Astrocyte (in vitro differentiated cells and primary cell): Measurements from ENCODE around the gene GNB1. TPM values are rescaled to one million over a fixed set of nuclear protein-coding genes. Genes with fewer than 3 reads are reported as not detected.

Source experiments
- DNase-seq: peaks from one replicate; pipeline ENCODE4 v3.0.0-alpha.2; 2010; ENCODE audit warnings: low read depth
- FAIRE-seq: peaks from 2 replicates; lab custom pipeline; 2011; peaks lifted over from hg19 to GRCh38; lab: Jason Lieb, UNC
- H2AFZ ChIP-seq: 2 replicates; pipeline ENCODE4 v1.6.0; 2012; ENCODE audit warnings: low read depth, low read length, inconsistent platforms
- H3K27ac ChIP-seq: 2 replicates; pipeline ENCODE4 v1.5.1; 2011; ENCODE audit warnings: low read depth, low read length, inconsistent platforms
- H3K27me3 ChIP-seq: 2 replicates; pipeline ENCODE4 v1.6.0; 2011; ENCODE audit warnings: low read length, inconsistent platforms; ENCODE audit not compliant: insufficient read depth
- H3K36me3 ChIP-seq: 2 replicates; pipeline ENCODE4 v1.5.1; 2011; ENCODE audit warnings: low read length, inconsistent platforms; ENCODE audit not compliant: insufficient read depth
- H3K4me1 ChIP-seq: 2 replicates; pipeline ENCODE4 v1.5.1; 2011; ENCODE audit warnings: low read length, inconsistent platforms; ENCODE audit not compliant: insufficient read depth
- H3K4me2 ChIP-seq: 2 replicates; pipeline ENCODE4 v1.6.0; 2012; ENCODE audit warnings: low read length, inconsistent platforms
- H3K4me3 ChIP-seq: 2 replicates; pipeline ENCODE4 v1.5.1; 2011; ENCODE audit warnings: low read depth, mild to moderate bottlenecking, low read length, inconsistent platforms; ENCODE audit not compliant: insufficient read depth
- H3K79me2 ChIP-seq: 2 replicates; pipeline ENCODE4 v1.6.0; 2012; ENCODE audit warnings: mild to moderate bottlenecking, low read length, inconsistent platforms; ENCODE audit not compliant: insufficient read depth
- H3K9ac ChIP-seq: 2 replicates; pipeline ENCODE4 v1.6.0; 2012; ENCODE audit warnings: mild to moderate bottlenecking, low read length, inconsistent platforms
- H3K9me3 ChIP-seq: 2 replicates; pipeline ENCODE4 v1.5.1; 2012; ENCODE audit warnings: low read depth, mild to moderate bottlenecking, low read length, inconsistent platforms; ENCODE audit not compliant: insufficient read depth
- H4K20me1 ChIP-seq: 2 replicates; pipeline ENCODE4 v1.6.0; 2012; ENCODE audit warnings: low read length, inconsistent platforms; ENCODE audit not compliant: insufficient read depth
- H3K27ac Mint-ChIP-seq: one replicate; pipeline ENCODE4 v1.8.0; 2021; ENCODE audit warnings: mild to moderate bottlenecking, mixed read lengths; ENCODE audit not compliant: unreplicated experiment
- H3K27me3 Mint-ChIP-seq: one replicate; pipeline ENCODE4 v1.8.0; 2021; ENCODE audit warnings: low read depth, mixed read lengths; ENCODE audit not compliant: unreplicated experiment
- H3K36me3 Mint-ChIP-seq: one replicate; pipeline ENCODE4 v1.8.0; 2021; ENCODE audit warnings: low read depth, mixed read lengths; ENCODE audit not compliant: unreplicated experiment
- H3K4me1 Mint-ChIP-seq: one replicate; pipeline ENCODE4 v1.8.0; 2021; ENCODE audit warnings: low read depth, mixed read lengths; ENCODE audit not compliant: unreplicated experiment
- H3K4me3 Mint-ChIP-seq: one replicate; pipeline ENCODE4 v1.8.0; 2021; ENCODE audit warnings: mild to moderate bottlenecking, moderate library complexity, mixed read lengths; ENCODE audit not compliant: unreplicated experiment
- H3K9me3 Mint-ChIP-seq: one replicate; pipeline ENCODE4 v1.8.0; 2021; ENCODE audit warnings: mild to moderate bottlenecking, mixed read lengths; ENCODE audit not compliant: unreplicated experiment
- EZH2 ChIP-seq: IDR thresholded peaks from 2 replicates; pipeline ENCODE4 v1.6.1; 2012; ENCODE audit warnings: mild to moderate bottlenecking, low read length, inconsistent platforms; ENCODE audit not compliant: insufficient read depth
- total RNA-seq: library from RNA; stranded (reverse); gene quantifications from 2 replicates; pipeline ENCODE4 v1.2.1, GENCODE V29; 2021
- TF ChIP-seq, protein P1 (sequence below): IDR thresholded peaks from 2 replicates; pipeline ENCODE4 v1.5.1; 2011; ENCODE audit warnings: low read depth, mild to moderate bottlenecking, inconsistent platforms, low read length, moderate library complexity; ENCODE audit not compliant: insufficient read depth

Gene GNB1
- total RNA-seq, 1 donor from 2014 or later = 602 TPM

DNA sequence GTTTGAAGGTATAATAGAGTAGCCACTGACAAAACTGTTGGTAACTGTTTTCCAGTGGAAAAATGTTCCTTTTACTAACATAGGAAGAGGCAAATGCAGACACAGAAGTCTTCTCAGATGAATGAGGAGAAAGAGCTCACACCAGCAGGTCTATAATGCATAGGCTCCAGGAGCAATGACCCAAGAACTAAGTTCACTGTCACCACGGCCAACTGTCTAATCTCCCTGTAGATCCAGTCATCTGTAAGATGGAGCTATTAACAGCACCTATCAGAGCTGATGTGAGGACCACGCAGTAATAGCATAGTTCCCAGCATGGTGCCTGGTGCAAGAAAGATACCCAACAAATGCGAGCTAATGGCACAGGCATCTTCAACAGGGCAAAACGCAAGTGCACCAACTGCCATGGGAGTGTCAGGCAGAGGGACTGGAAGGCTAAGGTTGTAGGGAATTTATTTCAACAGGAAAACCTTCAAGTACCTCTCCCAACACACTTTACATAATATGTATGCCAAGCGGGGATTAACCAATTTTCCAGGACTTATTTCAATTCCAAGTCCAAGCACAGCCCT is 12.9 kb downstream of the GNB1 start:
- Histone ChIP-seq H2AFZ (no peak overlapping the region), H3K36me3 (peaks cover 16% of the 10 kb centered on the region), H3K27ac (no peak overlapping the region), H3K9ac (no peak overlapping the region), H3K4me3 (no peak overlapping the region), H3K27me3 (no peaks in the 10 kb centered on the region), H3K79me2 (peaks cover 100% of the 10 kb centered on the region), H3K4me1 (peaks cover 34% of the 10 kb centered on the region), H4K20me1 (peaks cover 97% of the 10 kb centered on the region), H3K9me3 (no peaks in the 10 kb centered on the region), H3K4me2 (no peak overlapping the region)
- peaks cover 61% of the 10 kb centered on the region for H3K4me1 Mint-ChIP-seq
- no peaks in the 10 kb centered on the region for H3K27me3 Mint-ChIP-seq
- no peak for TF ChIP-seq EZH2
- TF ChIP-seq, protein P1, sequence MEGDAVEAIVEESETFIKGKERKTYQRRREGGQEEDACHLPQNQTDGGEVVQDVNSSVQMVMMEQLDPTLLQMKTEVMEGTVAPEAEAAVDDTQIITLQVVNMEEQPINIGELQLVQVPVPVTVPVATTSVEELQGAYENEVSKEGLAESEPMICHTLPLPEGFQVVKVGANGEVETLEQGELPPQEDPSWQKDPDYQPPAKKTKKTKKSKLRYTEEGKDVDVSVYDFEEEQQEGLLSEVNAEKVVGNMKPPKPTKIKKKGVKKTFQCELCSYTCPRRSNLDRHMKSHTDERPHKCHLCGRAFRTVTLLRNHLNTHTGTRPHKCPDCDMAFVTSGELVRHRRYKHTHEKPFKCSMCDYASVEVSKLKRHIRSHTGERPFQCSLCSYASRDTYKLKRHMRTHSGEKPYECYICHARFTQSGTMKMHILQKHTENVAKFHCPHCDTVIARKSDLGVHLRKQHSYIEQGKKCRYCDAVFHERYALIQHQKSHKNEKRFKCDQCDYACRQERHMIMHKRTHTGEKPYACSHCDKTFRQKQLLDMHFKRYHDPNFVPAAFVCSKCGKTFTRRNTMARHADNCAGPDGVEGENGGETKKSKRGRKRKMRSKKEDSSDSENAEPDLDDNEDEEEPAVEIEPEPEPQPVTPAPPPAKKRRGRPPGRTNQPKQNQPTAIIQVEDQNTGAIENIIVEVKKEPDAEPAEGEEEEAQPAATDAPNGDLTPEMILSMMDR = no peak
- FAIRE-seq (no peak), DNase-seq (no peak)
- H3K4me3 Mint-ChIP-seq = peak overlapping the region; percentile 7
- H3K27ac Mint-ChIP-seq = peak overlapping the region; percentile 49
- peaks cover 34% of the 10 kb centered on the region for H3K36me3 Mint-ChIP-seq
- H3K9me3 Mint-ChIP-seq = no peaks in the 10 kb centered on the region

DNA sequence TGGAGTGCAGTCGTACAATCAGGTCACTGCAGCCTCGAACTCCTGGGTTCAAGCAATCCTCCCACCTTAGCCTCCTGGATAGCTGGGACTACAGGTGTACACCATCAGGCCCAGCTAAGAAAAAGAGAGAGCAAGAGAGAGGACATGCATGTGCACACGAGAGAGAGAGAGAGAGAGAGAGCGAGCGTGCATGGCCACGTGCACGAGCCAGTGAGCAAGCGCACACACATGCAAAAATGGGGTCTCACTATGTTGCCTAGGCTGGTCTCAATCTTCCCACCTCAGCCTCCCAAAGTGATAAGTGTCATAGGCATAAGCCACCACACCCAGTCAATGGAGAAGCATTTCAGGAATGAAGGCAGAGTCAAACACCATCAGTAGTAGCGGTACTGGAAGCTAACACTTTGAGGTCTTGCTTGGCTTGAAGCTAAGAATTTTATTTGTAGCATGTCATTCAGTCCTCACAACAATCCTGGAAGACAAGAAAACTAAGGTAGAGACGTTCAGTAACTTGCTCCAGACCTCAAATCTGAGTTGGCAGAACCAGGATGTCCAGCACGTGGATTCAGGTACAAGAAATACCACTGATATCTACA is 14.5 kb downstream of the GNB1 start:
- H3K4me2 ChIP-seq = peak overlapping the region; percentile 34
- H3K27ac ChIP-seq = no peak overlapping the region
- no peaks in the 10 kb centered on the region for H3K27me3 ChIP-seq
- H3K9ac ChIP-seq = no peak overlapping the region
- Mint-ChIP-seq H3K9me3 (peaks cover 3% of the 10 kb centered on the region), H3K4me3 (peak overlapping the region; percentile 65), H3K27me3 (no peaks in the 10 kb centered on the region), H3K36me3 (peaks cover 42% of the 10 kb centered on the region), H3K27ac (peak overlapping the region; percentile 84), H3K4me1 (peaks cover 60% of the 10 kb centered on the region)
- H3K9me3 ChIP-seq = no peaks in the 10 kb centered on the region
- H3K4me1 ChIP-seq = peaks cover 32% of the 10 kb centered on the region
- FAIRE-seq (no peak), DNase-seq (peak; percentile 62)
- H3K4me3 ChIP-seq = no peak overlapping the region
- H2AFZ ChIP-seq = no peak overlapping the region
- H4K20me1 ChIP-seq = peaks cover 97% of the 10 kb centered on the region
- H3K79me2 ChIP-seq = peaks cover 100% of the 10 kb centered on the region
- TF ChIP-seq EZH2 = no peak
- TF ChIP-seq, protein P1 = no peak
- peaks cover 19% of the 10 kb centered on the region for H3K36me3 ChIP-seq

DNA sequence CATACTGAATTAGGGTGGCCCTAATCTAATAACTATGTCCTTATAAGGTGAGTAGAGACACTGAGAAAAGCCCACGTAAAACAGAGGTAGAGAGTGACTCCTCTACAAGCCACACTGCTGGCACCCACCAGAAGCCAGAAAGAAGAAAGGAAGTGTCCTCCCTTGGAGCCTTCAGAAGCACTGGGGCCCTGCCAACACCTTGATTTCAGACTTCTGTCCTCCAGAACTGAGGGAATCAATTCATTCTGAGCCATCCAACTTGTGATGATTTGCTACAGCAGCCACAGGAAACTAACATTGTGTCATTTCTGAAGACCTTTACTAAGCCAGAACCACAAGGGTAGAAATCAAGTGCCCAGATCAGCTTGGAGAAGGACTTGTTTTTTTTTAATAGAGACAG is 15.0 kb downstream of the GNB1 start:
- Histone ChIP-seq H3K4me3 (no peak overlapping the region), H3K27ac (no peak overlapping the region), H3K4me1 (peaks cover 30% of the 10 kb centered on the region), H3K9ac (no peak overlapping the region), H3K4me2 (peak overlapping the region; percentile 34), H3K9me3 (no peaks in the 10 kb centered on the region), H3K27me3 (no peaks in the 10 kb centered on the region), H2AFZ (no peak overlapping the region), H4K20me1 (peaks cover 97% of the 10 kb centered on the region), H3K36me3 (peaks cover 19% of the 10 kb centered on the region), H3K79me2 (peaks cover 100% of the 10 kb centered on the region)
- Mint-ChIP-seq H3K27me3 (no peaks in the 10 kb centered on the region), H3K4me1 (peaks cover 56% of the 10 kb centered on the region), H3K36me3 (peaks cover 39% of the 10 kb centered on the region), H3K9me3 (peaks cover 3% of the 10 kb centered on the region), H3K27ac (peak overlapping the region; percentile 84), H3K4me3 (peak overlapping the region; percentile 12)
- no peak for FAIRE-seq
- TF ChIP-seq, protein P1 = no peak
- TF ChIP-seq EZH2 = no peak
- DNase-seq = no peak
